Stimulated activated CD8-positive, alpha-beta memory T cell treated with anti-CD3 and anti-CD28 coated beads, Interleukin-12 subunit alpha, Interleukin-12 subunit beta, amount 100 ng/mL, for 4 hours (primary cell): ENCODE data around the gene LGALS9C.
"Not testable (repeated sequence)": the region's sequence is repeated elsewhere in the genome, so short reads cannot be mapped to it uniquely, and the experiment has no call there.

Experiments used
- DNase-seq: peaks from one replicate; pipeline ENCODE4 v3.0.0-alpha.2; 2020; ENCODE audit warnings: low read depth

The LGALS9C gene

GRCh38 chr17:18530405-18530804 is 53.8 kb downstream of the LGALS9C start:
- DNase-seq: not testable (repeated sequence)

DNA sequence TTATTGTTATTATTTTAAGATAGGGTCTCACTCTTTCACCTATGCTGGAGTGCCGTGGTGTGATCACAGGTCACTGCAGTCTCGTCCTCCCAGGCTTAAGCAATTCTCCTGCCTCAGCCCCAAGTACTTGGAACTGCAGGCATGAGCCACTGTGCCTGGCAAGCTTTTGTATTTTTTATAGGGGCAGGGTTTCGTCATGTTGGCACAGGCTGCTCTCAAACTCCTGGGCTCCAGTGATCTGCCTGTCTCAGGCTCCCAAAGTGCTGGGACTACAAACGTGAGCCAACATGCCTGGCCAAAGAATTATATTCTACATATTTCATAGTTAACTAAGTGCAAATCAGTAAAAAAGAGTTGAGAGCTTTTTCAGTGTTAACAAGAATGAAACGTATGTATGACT is 65.6 kb downstream of the LGALS9C start:
- DNase-seq: not testable (repeated sequence)

- not testable (repeated sequence) for DNase-seq
These were observed 66.3 kb downstream of the LGALS9C start for GRCh38 chr17:18542907-18543306.
